DOHH2 (cell line): ENCODE data around the gene SRD5A1.

Experiments
- H3F3A ChIP-seq: fragments of 200-600 bp; sonication (generic), shearing (Covaris generic); 2 replicates; pipeline ENCODE4 v1.6.0; 2016; ENCODE audit warnings: antibody characterized with exemption, mild to moderate bottlenecking; ENCODE audit not compliant: control insufficient read depth, insufficient read depth
- H3K27ac ChIP-seq: fragments of 200-600 bp; sonication (generic); 2 replicates; pipeline ENCODE4 v1.5.1; 2014; ENCODE audit warnings: low read depth, mild to moderate bottlenecking, low read length, moderate library complexity
- H3K27me3 ChIP-seq: fragments of 200-600 bp; sonication (generic); 2 replicates; pipeline ENCODE4 v1.6.1; 2014; ENCODE audit warnings: mild to moderate bottlenecking, low read length, mixed read lengths; ENCODE audit not compliant: control insufficient read depth
- H3K36me3 ChIP-seq: fragments of 200-600 bp; sonication (generic); 2 replicates; pipeline ENCODE4 v1.6.1; 2014; ENCODE audit warnings: mild to moderate bottlenecking, low read length, moderate library complexity, mixed read lengths; ENCODE audit not compliant: control insufficient read depth
- H3K4me1 ChIP-seq: fragments of 200-600 bp; sonication (generic); 2 replicates; pipeline ENCODE4 v1.6.1; 2014; ENCODE audit warnings: mild to moderate bottlenecking, low read length, mixed read lengths; ENCODE audit not compliant: control insufficient read depth
- H3K4me2 ChIP-seq: fragments of 200-600 bp; sonication (generic); 2 replicates; pipeline ENCODE4 v1.6.0; 2014; ENCODE audit warnings: mild to moderate bottlenecking, low read length, moderate library complexity
- H3K4me3 ChIP-seq: fragments of 200-600 bp; sonication (generic); 2 replicates; pipeline ENCODE4 v1.5.1; 2014; ENCODE audit warnings: mild to moderate bottlenecking, low read length, mixed read lengths
- H3K79me2 ChIP-seq: fragments of 200-600 bp; sonication (generic); 2 replicates; pipeline ENCODE4 v1.6.1; 2014; ENCODE audit warnings: mild to moderate bottlenecking, low read length, mixed read lengths; ENCODE audit not compliant: control insufficient read depth
- H3K9me2 ChIP-seq: fragments of 200-600 bp; sonication (generic); replicated peaks from 2 replicates; pipeline ENCODE4 v1.6.1; 2014; ENCODE audit warnings: mild to moderate bottlenecking, low read length, mixed read lengths; ENCODE audit not compliant: control insufficient read depth
- H3K9me3 ChIP-seq: fragments of 200-600 bp; sonication (generic); 2 replicates; pipeline ENCODE4 v1.6.1; 2014; ENCODE audit warnings: antibody characterized with exemption, low read length, mixed read lengths; ENCODE audit not compliant: control insufficient read depth, insufficient read depth
- H4K20me1 ChIP-seq: fragments of 200-600 bp; sonication (generic); 2 replicates; pipeline ENCODE4 v1.6.0; 2014; ENCODE audit warnings: low read depth, mild to moderate bottlenecking, antibody characterized with exemption, low read length, moderate library complexity; ENCODE audit not compliant: control insufficient read depth, insufficient read depth
- EZH2phosphoT487 ChIP-seq: fragments of 200-600 bp; sonication (generic); IDR thresholded peaks from 2 replicates; pipeline ENCODE4 v1.6.1; 2017; ENCODE audit warnings: borderline replicate concordance, mild to moderate bottlenecking, antibody characterized with exemption, low read length, moderate library complexity, mixed read lengths
- TF ChIP-seq, protein P1 (sequence below): fragments of 200-600 bp; sonication (generic); IDR thresholded peaks from one replicate; pipeline ENCODE4 v1.5.1; 2014; ENCODE audit warnings: antibody characterized with exemption, mild to moderate bottlenecking, low read depth, low read length; ENCODE audit not compliant: poor library complexity, severe bottlenecking

Gene SRD5A1

DNA sequence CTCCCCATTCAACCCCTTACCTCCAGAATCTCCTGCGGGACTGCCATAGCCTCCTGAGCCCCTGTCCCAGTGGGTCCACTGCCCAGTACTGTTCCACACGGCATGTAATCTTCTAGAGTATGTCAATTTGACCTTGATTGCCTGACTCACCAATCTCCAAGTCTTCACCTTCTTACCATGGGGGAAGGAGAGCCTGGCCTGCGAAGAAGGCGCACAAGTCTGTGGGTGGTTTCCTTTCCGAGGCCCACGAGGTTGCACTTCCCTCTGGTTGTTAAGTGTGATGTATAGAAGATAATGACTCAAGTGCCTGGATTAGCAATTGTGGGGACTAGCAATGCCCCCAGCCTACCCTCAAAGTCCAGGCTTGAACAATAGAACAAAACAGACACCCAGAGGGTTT, 71.8 kb downstream of the SRD5A1 start:
- peaks cover 5% of the 10 kb centered on the region for H3K27me3 ChIP-seq
- no peaks in the 10 kb centered on the region for H3F3A ChIP-seq
- H3K9me3 ChIP-seq, result no peaks in the 10 kb centered on the region
- no peak overlapping the region for H3K4me2 ChIP-seq
- H3K4me3 ChIP-seq, result no peak overlapping the region
- no peaks in the 10 kb centered on the region for H4K20me1 ChIP-seq
- TF ChIP-seq EZH2phosphoT487, result no peak
- TF ChIP-seq, protein P1, sequence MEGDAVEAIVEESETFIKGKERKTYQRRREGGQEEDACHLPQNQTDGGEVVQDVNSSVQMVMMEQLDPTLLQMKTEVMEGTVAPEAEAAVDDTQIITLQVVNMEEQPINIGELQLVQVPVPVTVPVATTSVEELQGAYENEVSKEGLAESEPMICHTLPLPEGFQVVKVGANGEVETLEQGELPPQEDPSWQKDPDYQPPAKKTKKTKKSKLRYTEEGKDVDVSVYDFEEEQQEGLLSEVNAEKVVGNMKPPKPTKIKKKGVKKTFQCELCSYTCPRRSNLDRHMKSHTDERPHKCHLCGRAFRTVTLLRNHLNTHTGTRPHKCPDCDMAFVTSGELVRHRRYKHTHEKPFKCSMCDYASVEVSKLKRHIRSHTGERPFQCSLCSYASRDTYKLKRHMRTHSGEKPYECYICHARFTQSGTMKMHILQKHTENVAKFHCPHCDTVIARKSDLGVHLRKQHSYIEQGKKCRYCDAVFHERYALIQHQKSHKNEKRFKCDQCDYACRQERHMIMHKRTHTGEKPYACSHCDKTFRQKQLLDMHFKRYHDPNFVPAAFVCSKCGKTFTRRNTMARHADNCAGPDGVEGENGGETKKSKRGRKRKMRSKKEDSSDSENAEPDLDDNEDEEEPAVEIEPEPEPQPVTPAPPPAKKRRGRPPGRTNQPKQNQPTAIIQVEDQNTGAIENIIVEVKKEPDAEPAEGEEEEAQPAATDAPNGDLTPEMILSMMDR, result no peak
- no peaks in the 10 kb centered on the region for H3K79me2 ChIP-seq
- H3K36me3 ChIP-seq, result no peaks in the 10 kb centered on the region
- peaks cover 9% of the 10 kb centered on the region for H3K4me1 ChIP-seq
- no peak overlapping the region for H3K27ac ChIP-seq
- H3K9me2 ChIP-seq, result no peaks in the 10 kb centered on the region

DNA sequence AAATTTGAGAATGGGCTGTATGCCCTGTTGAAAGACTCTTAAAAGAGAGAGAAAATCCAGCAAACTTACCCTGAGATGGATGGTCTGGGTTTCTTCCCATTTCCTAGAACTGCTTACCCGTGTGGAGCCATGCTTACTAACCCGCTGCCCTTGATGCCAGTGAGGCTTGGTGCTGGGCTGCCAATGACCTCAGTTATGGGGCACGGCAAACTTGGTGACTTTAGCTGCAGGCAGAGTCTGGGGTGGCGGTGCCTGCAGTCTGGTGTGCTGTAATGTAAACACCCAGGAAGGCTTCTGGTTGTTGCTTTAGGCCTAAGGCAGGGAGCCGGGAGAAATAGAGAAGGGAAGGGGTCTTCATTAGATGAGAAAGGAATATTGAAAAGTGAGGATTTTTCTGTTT, 72.7 kb downstream of the SRD5A1 start:
- Histone ChIP-seq H4K20me1 (no peaks in the 10 kb centered on the region), H3K27ac (no peak overlapping the region), H3K79me2 (no peaks in the 10 kb centered on the region), H3K36me3 (no peaks in the 10 kb centered on the region), H3K9me3 (no peaks in the 10 kb centered on the region), H3K9me2 (no peaks in the 10 kb centered on the region), H3K4me2 (no peak overlapping the region), H3K4me1 (peaks cover 9% of the 10 kb centered on the region), H3K4me3 (no peak overlapping the region), H3F3A (peaks cover 2% of the 10 kb centered on the region; the same call in 1 of the 2 replicates), H3K27me3 (no peaks in the 10 kb centered on the region)
- no peak for TF ChIP-seq EZH2phosphoT487
- TF ChIP-seq, protein P1, result no peak

DNA sequence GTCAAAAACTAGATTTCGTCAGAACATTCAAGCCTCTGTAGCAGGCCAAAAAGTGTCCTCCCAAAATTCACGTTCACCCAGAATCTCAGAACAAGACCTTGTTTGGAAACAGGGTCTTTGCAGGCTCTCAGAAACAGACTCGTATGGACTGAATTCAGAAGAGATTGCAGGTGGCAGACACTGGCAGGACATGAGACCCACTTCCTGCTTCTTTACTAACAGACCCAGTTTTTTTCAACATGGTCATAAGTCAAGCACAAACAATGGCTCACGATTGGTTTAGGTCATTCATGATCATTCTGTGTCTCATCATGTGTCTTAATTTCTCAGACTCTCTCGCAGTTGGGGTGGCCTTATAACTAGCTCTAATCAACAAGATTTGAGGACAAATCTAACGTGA, 74.6 kb downstream of the SRD5A1 start:
- Histone ChIP-seq H3K79me2 (no peaks in the 10 kb centered on the region), H4K20me1 (no peaks in the 10 kb centered on the region), H3K27ac (no peak overlapping the region), H3K4me1 (peaks cover 20% of the 10 kb centered on the region), H3K36me3 (no peaks in the 10 kb centered on the region), H3F3A (peaks cover 3% of the 10 kb centered on the region; the same call in 1 of the 2 replicates), H3K9me3 (no peaks in the 10 kb centered on the region), H3K9me2 (no peaks in the 10 kb centered on the region), H3K27me3 (no peaks in the 10 kb centered on the region), H3K4me3 (no peak overlapping the region), H3K4me2 (no peak overlapping the region)
- TF ChIP-seq, protein P1, result no peak
- no peak for TF ChIP-seq EZH2phosphoT487
